ENCODE data around the gene CLDN2. TPM values are rescaled to one million over a fixed set of nuclear protein-coding genes. Genes with fewer than 3 reads are reported as not detected.

CLDN2 gene
- total RNA-seq, 3 donors from 2014 or later (not counting 1 experiment from before 2014, with no cell fraction given): not detected

GRCh38 chrX:106932492-106932923 is 12.3 kb downstream of the CLDN2 start:
- ATAC-seq: no peak
- Mint-ChIP-seq H3K27ac (no peak overlapping the region), H3K4me3 (no peak overlapping the region)

GRCh38 chrX:106932960-106933537 is 12.8 kb downstream of the CLDN2 start:
- H3K9me3 Mint-ChIP-seq: no peaks in the 10 kb centered on the region
- H3K27ac Mint-ChIP-seq: no peak overlapping the region
- no peaks in the 10 kb centered on the region for H3K4me1 ChIP-seq (ENCODE audit: control insufficient read depth, insufficient read depth, low read length)
- intact Hi-C loops (cut with micrococcal nuclease): no loop called here
- no peaks in the 10 kb centered on the region for H3K36me3 ChIP-seq (ENCODE audit: control insufficient read depth, insufficient read depth, low read length)
- H3K4me1 Mint-ChIP-seq: no peaks in the 10 kb centered on the region
- TF ChIP-seq CTCF (IDR thresholded peaks at IDR 0.05): no peak
- no peaks in the 10 kb centered on the region for H3K36me3 Mint-ChIP-seq
- H3K27ac ChIP-seq (ENCODE audit: low read length): no peak overlapping the region
- WGBS (ENCODE audit: insufficient coverage): 69% methylated on average over 5 of the region's 6 CpGs
- H3K4me3 Mint-ChIP-seq: no peak overlapping the region
- ATAC-seq (no peak), DNase-seq (no peak)
- H3K27me3 ChIP-seq (ENCODE audit: control insufficient read depth, insufficient read depth, low read length): no peaks in the 10 kb centered on the region
- no peaks in the 10 kb centered on the region for H3K27me3 Mint-ChIP-seq (ENCODE audit: low read depth in 2 of 2)
- H3K9me3 ChIP-seq (ENCODE audit: control insufficient read depth, insufficient read depth, low read length): no peaks in the 10 kb centered on the region
- H3K4me3 ChIP-seq (ENCODE audit: low read length): no peak overlapping the region

More at GRCh38 chrX:106932492-106932923, 12.3 kb downstream of the CLDN2 start:
- no peak overlapping the region for H3K27ac ChIP-seq (ENCODE audit: low read length)
- intact Hi-C loops (cut with micrococcal nuclease): no loop called here
- Mint-ChIP-seq H3K36me3 (no peaks in the 10 kb centered on the region), H3K4me1 (no peaks in the 10 kb centered on the region), H3K9me3 (no peaks in the 10 kb centered on the region), H3K27me3 (ENCODE audit: low read depth in 2 of 2) (no peaks in the 10 kb centered on the region)
- DNase-seq: no peak
- no peaks in the 10 kb centered on the region for H3K27me3 ChIP-seq (ENCODE audit: control insufficient read depth, insufficient read depth, low read length)
- TF ChIP-seq CTCF (IDR thresholded peaks at IDR 0.05): no peak
- WGBS (ENCODE audit: insufficient coverage): 79% methylated on average over 3 of the region's 4 CpGs
- no peaks in the 10 kb centered on the region for H3K4me1 ChIP-seq (ENCODE audit: control insufficient read depth, insufficient read depth, low read length)
- no peak overlapping the region for H3K4me3 ChIP-seq (ENCODE audit: low read length)
- no peaks in the 10 kb centered on the region for H3K36me3 ChIP-seq (ENCODE audit: control insufficient read depth, insufficient read depth, low read length)
- no peaks in the 10 kb centered on the region for H3K9me3 ChIP-seq (ENCODE audit: control insufficient read depth, insufficient read depth, low read length)

- intact Hi-C loops (cut with micrococcal nuclease): no loop called here
- Histone ChIP-seq H3K27me3 (ENCODE audit: control insufficient read depth, insufficient read depth, low read length) (no peaks in the 10 kb centered on the region), H3K9me3 (ENCODE audit: control insufficient read depth, insufficient read depth, low read length) (no peaks in the 10 kb centered on the region), H3K27ac (ENCODE audit: low read length) (no peak overlapping the region), H3K36me3 (ENCODE audit: control insufficient read depth, insufficient read depth, low read length) (no peaks in the 10 kb centered on the region), H3K4me3 (ENCODE audit: low read length) (no peak overlapping the region), H3K4me1 (ENCODE audit: control insufficient read depth, insufficient read depth, low read length) (no peaks in the 10 kb centered on the region)
- TF ChIP-seq CTCF (IDR thresholded peaks at IDR 0.05): no peak
- Mint-ChIP-seq H3K27ac (no peak overlapping the region), H3K9me3 (no peaks in the 10 kb centered on the region), H3K36me3 (no peaks in the 10 kb centered on the region), H3K4me3 (no peak overlapping the region), H3K4me1 (no peaks in the 10 kb centered on the region), H3K27me3 (ENCODE audit: low read depth in 2 of 2) (no peaks in the 10 kb centered on the region)
- 13% methylated on average over 3 of the region's 3 CpGs for WGBS (ENCODE audit: insufficient coverage)
- no peak for ATAC-seq
- DNase-seq: no peak
These were observed 13.3 kb downstream of the CLDN2 start for GRCh38 chrX:106933538-106933961.

- Mint-ChIP-seq H3K36me3 (no peaks in the 10 kb centered on the region), H3K27ac (no peak overlapping the region), H3K4me3 (no peak overlapping the region), H3K4me1 (no peaks in the 10 kb centered on the region), H3K9me3 (no peaks in the 10 kb centered on the region), H3K27me3 (ENCODE audit: low read depth in 2 of 2) (no peaks in the 10 kb centered on the region)
- intact Hi-C loops (cut with micrococcal nuclease): no loop called here
- ATAC-seq: no peak
- no peak for TF ChIP-seq CTCF (IDR thresholded peaks at IDR 0.05)
- H3K27ac ChIP-seq (ENCODE audit: low read length): no peak overlapping the region
- H3K4me1 ChIP-seq (ENCODE audit: control insufficient read depth, insufficient read depth, low read length): no peaks in the 10 kb centered on the region
- H3K36me3 ChIP-seq (ENCODE audit: control insufficient read depth, insufficient read depth, low read length): no peaks in the 10 kb centered on the region
- no peak overlapping the region for H3K4me3 ChIP-seq (ENCODE audit: low read length)
- H3K9me3 ChIP-seq (ENCODE audit: control insufficient read depth, insufficient read depth, low read length): no peaks in the 10 kb centered on the region
- no peak for DNase-seq
- WGBS (ENCODE audit: insufficient coverage): 82% methylated on average over 4 of the region's 4 CpGs
- H3K27me3 ChIP-seq (ENCODE audit: control insufficient read depth, insufficient read depth, low read length): no peaks in the 10 kb centered on the region
These were observed 15.0 kb downstream of the CLDN2 start for GRCh38 chrX:106935175-106935574.
